Measurements from ENCODE around the gene HIVEP1.

DNA sequence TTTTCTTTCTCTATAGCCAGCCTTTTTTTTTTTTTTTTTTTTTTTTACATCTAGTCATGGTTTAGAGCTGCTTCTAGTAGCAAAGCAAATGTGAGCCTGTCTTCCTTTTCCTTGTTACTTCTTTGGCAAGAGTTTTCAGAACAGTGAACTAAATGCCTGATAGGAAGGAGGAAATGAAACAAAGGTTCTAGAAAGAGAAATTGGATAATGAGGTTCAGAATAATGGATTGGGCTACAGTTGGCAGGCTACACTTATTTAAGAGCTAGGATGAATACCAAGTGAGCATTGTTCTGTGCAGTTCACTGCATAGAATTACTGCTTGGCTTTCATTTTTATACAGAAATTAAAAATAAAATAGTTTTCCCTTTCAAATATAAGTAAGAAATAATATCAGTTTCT lies 78.6 kb downstream of the HIVEP1 start:
- TF ChIP-seq, protein P1, sequence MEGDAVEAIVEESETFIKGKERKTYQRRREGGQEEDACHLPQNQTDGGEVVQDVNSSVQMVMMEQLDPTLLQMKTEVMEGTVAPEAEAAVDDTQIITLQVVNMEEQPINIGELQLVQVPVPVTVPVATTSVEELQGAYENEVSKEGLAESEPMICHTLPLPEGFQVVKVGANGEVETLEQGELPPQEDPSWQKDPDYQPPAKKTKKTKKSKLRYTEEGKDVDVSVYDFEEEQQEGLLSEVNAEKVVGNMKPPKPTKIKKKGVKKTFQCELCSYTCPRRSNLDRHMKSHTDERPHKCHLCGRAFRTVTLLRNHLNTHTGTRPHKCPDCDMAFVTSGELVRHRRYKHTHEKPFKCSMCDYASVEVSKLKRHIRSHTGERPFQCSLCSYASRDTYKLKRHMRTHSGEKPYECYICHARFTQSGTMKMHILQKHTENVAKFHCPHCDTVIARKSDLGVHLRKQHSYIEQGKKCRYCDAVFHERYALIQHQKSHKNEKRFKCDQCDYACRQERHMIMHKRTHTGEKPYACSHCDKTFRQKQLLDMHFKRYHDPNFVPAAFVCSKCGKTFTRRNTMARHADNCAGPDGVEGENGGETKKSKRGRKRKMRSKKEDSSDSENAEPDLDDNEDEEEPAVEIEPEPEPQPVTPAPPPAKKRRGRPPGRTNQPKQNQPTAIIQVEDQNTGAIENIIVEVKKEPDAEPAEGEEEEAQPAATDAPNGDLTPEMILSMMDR (IDR thresholded peaks at IDR 0.05): no peak
- TF ChIP-seq POLR2AphosphoS5 (IDR thresholded peaks at IDR 0.05): no peak

All from prostate gland (tissue), 2 donors.